ENCODE results near the gene AFF1.
A peak's percentile ranks its signal among the peaks of the same experiment; 100 is the strongest.

Gene AFF1

DNA sequence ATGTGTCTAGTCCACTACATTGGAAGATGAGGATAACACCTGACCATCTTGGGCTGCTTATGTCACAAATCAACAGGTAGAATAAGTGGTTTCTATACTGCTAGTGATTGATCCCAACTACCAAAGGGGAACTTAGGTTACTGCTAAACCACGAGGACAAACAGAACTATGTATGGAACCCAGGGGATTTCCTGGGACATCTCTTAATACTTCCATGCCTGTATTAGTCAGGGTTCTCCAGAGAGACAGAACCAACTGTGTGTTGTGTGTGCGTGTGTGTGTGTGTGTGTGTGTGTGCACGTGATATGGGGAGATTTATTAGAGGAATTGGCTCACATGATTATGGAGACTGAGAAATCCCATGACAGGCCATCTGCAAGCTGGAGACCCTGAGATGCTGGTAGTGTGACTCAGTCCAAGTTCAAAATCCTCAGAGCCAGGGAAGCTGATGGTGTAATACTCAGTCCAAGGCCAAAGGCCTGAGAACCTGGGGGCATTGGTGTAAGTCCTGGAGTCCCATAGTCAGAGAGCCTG is 16.2 kb upstream of the AFF1 start:
- no peak overlapping the region for H3K4me3 ChIP-seq (ENCODE audit: low read depth, low read length)
- TF ChIP-seq, protein P1, sequence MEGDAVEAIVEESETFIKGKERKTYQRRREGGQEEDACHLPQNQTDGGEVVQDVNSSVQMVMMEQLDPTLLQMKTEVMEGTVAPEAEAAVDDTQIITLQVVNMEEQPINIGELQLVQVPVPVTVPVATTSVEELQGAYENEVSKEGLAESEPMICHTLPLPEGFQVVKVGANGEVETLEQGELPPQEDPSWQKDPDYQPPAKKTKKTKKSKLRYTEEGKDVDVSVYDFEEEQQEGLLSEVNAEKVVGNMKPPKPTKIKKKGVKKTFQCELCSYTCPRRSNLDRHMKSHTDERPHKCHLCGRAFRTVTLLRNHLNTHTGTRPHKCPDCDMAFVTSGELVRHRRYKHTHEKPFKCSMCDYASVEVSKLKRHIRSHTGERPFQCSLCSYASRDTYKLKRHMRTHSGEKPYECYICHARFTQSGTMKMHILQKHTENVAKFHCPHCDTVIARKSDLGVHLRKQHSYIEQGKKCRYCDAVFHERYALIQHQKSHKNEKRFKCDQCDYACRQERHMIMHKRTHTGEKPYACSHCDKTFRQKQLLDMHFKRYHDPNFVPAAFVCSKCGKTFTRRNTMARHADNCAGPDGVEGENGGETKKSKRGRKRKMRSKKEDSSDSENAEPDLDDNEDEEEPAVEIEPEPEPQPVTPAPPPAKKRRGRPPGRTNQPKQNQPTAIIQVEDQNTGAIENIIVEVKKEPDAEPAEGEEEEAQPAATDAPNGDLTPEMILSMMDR (IDR thresholded peaks at IDR 0.05; ENCODE audit: low read depth, low read length, missing control alignments): no peak
- DNase-seq (ENCODE audit: low read depth): no peak
- in situ Hi-C loops (cut with HindIII; ENCODE audit: low sequenced_read_pairs): loop anchor here (25.0 kb wide), 1 partner anchor 406 kb away; no protein-coding TSS in a partner anchor

DNA sequence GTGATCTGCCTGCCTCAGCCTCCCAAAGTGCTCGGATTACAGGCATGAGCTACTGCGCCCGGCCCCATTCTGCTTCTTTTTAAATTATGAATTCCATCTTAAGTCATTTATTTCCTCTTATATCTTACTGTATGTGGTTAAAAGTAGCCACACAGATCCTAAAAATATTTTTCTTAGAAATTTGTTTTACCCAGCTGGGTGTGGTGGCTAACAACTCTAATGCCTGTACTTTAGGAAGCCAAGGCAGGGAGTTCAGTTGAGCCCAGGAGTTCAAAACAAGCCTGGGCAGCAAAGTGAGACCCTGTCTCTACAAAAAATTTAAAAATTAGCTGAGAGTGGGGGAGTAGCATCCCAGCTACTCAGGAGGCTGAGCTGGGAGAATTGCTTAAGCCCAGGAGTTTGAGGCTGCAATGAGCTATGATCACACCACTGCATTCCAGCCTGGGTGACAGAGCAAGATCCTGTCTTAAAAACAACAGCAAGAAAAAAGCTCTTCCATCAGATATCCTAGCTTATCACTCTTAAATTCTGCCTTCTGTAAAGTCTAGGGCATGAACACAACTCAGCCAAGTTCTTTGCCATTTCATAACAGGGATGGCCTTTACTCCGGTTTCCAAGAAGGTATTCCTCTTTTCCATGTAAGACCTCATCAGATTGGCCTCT is 15.1 kb upstream of the AFF1 start:
- no peak overlapping the region for H3K4me3 ChIP-seq (ENCODE audit: low read depth, low read length)
- in situ Hi-C loops (cut with HindIII; ENCODE audit: low sequenced_read_pairs): loop anchor here (5.0 to 25.0 kb wide), 3 partner anchors 93 to 407 kb away; no protein-coding TSS in a partner anchor
- no peak for DNase-seq (ENCODE audit: low read depth)
- TF ChIP-seq, protein P1 (IDR thresholded peaks at IDR 0.05; ENCODE audit: low read depth, low read length, missing control alignments): no peak

DNA sequence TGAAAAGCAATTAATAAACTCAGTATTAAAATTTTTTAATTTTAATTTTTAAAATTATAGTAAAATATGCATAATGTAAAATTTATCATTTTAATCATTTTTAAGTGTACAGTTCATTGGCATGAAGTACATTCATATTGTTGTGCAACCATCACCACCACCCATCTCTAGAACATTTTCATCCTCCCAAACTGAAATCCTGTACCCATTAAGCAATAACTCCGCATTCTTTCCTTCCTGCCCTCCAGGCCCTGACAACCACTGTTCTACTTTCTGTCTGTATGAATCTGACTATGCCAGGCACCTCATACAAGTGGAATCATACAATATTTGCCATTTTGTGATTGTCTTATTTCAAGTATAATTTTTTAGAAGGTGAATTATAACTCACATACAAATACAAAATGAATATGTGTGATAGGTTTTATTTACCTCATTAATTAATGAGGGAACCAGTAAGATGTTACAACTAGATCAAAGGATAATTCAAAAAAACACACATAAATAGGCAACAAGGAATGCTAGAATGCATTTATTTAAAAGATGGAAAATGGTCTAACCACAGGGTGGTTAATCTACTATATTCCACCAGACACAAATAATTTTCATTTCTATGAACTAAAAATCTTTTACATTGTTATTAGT is 13.1 kb upstream of the AFF1 start:
- H3K4me3 ChIP-seq (ENCODE audit: low read depth, low read length): no peak overlapping the region
- in situ Hi-C loops (cut with HindIII; ENCODE audit: low sequenced_read_pairs): loop anchor here (5.0 to 25.0 kb wide), 3 partner anchors 91 to 409 kb away; no protein-coding TSS in a partner anchor
- no peak for DNase-seq (ENCODE audit: low read depth)
- TF ChIP-seq, protein P1 (IDR thresholded peaks at IDR 0.05; ENCODE audit: low read depth, low read length, missing control alignments): no peak

DNA sequence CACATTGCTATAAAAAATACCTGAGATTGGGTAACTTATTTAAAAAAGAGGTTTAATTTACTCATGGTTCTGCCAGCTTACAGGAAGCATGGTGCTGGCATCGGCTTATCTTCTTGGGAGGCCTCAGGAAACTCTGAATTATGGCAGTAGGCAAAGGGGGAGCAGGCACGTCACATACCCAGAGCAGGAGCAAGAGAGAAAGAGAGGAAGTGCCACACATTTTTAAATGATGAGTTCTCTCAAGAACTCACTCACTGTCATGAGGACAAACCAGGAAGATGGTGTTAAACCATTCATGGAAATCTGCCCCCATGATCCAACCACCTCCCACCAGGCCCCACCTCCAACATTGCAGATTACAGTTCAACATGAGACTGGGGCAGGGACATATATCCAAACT is 10.0 kb upstream of the AFF1 start:
- in situ Hi-C loops (cut with HindIII; ENCODE audit: low sequenced_read_pairs): loop anchor here (5.0 to 25.0 kb wide), 3 partner anchors 87 to 413 kb away; no protein-coding TSS in a partner anchor
- DNase-seq (ENCODE audit: low read depth): no peak
- TF ChIP-seq, protein P1 (IDR thresholded peaks at IDR 0.05; ENCODE audit: low read depth, low read length, missing control alignments): no peak

DNA sequence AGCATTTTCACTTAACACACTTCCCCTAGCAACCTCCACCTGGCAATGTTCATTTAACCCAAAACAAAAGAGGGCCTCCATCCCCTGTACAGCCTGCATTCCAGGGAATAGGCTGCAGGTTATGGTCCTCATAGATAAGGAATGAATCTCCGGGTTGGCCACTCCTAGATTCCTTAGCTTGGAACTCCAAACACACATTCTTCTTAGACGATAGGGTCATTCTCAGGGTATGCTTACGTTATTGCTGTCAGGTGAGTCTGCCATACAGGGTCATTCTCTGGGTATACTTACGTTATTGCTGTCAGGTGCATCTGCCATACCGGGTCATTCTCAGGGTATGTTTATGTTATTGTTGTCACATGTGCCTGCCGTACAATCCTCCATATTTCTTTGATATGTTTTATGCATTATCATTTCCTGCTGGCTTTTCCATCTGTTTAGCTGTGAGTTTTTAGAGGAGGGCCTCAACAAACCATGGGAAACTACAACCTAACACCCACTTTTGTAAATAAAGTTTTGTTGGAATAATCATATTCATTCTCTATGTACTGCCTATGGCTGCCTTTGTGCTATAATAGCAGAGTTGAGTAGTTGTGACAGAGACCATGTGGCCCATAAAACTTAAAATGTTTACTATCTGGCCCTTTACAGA is 8.2 kb upstream of the AFF1 start:
- no peak overlapping the region for H3K4me3 ChIP-seq (ENCODE audit: low read depth, low read length)
- no peak for DNase-seq (ENCODE audit: low read depth)
- in situ Hi-C loops (cut with HindIII; ENCODE audit: low sequenced_read_pairs): no loop called here
- TF ChIP-seq, protein P1 (IDR thresholded peaks at IDR 0.05; ENCODE audit: low read depth, low read length, missing control alignments): no peak

More for the DNA sequence above, 10.0 kb upstream of the AFF1 start:
- H3K4me3 ChIP-seq (ENCODE audit: low read depth, low read length): no peak overlapping the region

DNA sequence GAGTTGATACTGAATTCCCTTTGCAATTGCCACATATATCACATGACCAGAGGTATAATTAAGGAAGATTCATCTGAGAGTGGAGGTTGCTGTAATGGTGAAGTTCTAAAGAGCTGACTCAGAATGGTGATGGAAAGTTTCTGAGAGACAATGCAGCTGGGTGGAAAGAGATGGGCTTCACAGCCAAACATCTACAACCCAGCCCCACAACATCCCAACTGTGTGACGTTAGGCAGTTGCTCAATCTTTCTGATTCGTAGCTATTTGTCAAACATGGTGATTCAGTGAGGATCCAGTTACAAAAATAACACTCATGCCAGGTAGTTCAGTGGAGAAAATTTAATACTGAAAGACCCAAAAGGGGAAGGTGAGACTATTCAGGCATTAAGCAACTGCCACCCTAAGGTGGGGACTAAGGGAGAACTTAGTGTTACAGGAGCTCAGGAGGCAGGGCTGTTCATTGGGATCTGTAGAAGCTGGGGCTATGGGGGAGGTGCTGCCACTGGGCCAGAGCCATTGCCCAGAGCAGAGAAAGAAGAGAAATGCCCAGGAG is 6.9 kb upstream of the AFF1 start:
- in situ Hi-C loops (cut with HindIII; ENCODE audit: low sequenced_read_pairs): no loop called here
- TF ChIP-seq, protein P1 (IDR thresholded peaks at IDR 0.05; ENCODE audit: low read depth, low read length, missing control alignments): no peak
- H3K4me3 ChIP-seq (ENCODE audit: low read depth, low read length): no peak overlapping the region
- DNase-seq (ENCODE audit: low read depth): peak; percentile 73

All from astrocyte of the cerebellum (primary cell).